SKM-1 treated with dmso at 0.1 percent for 144 hours (cell line): Measurements from ENCODE around the gene TNNC1.

Source experiments
- DNase-seq: peaks from one replicate; lab custom pipeline; 2025; ENCODE audit not compliant: unreplicated experiment; lab: John Stamatoyannopoulos, UW

TNNC1 gene

DNA sequence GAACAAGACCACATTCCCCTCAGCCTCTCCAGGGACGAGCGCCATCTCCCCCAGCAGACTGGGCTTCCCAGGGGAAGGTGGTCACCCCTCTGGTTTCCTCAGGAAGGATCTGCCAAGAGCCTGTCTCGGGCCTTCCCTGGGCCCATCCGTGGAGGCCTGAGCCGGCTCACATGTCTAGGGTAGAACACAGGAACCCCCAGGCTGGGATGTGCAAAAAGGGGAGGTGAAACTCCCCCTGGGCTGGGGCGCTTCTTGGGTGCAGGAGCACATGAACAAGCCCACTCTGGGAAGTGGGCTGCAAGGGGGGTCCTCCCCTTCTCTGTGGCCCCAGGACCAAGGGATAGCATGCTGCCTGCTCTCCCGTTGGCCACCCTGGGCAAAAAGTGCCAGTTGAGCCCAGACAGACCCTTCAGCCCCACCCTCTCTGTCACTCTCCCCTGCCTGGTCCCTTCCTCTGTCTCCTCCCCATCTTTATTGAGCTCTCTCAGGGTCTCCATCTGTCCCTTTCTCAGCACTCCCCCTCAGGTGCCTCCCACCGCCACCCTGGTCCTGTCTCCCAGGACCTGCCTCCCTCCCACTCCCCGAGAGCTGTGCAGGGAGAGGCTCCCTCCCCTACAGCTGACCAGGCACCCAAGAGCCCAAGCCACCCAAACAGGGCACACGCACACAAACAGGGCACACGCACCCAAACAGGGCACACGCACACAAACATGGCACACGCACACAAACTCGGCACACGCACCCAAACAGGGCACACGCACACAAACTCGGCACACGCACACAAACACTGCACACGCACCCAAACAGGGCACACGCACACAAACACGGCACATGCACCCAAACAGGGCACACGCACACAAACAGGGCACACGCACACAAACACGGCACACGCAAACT, 9.8 kb downstream of the TNNC1 start:
- DNase-seq: no peak

DNA sequence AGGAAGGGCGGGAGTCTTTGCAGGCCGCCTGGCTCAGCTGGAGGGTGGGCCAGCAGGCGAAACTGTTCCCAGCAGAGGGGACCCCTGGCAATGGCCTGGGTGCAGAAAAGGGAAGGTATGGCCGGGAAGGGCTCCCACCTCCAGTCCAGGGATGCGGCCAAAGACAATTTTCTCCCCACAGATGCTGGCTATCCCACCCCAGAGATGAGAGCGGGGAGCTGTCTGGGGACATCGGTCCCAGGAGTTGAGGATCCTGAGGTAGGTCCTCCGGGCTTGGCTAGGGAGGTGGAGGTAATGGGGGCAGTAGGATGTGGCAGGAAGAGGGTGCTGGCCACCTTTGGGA, 10.6 kb downstream of the TNNC1 start:
- DNase-seq: no peak

- no peak for DNase-seq
Observed at GRCh38 chr3:52442409-52443267, 11.2 kb downstream of the TNNC1 start.

DNA sequence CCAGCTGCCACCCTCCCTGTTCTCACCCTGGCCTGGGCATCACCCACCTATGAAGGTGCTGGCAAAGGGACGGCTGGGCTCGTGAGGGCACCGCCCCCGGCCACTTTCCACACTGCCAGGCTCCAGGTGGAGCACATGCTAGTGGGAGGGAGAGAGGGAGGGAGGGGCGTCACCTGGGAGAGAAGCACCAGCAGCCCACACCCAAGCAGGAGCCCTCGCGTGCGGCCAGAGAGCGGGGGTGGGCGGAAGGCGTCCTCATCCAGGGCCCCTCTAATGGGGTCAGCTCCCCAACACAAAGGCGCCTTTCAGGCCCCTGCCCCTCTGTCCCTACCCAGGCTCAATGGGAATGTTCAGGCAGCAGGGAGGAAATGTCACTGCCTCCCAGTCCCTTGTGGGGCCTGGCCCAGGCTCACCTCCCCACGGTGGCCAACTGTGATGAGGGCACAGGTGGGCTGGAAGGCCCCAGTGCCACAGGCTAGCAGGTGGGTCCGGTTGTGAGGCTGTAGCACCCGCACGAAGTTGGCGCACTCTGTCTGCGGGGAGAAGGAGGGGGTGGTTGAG, 12.0 kb downstream of the TNNC1 start:
- no peak for DNase-seq

- DNase-seq: no peak
Observed at GRCh38 chr3:52441091-52441771, 12.6 kb downstream of the TNNC1 start.

GRCh38 chr3:52440671-52441070, 13.2 kb downstream of the TNNC1 start:
- no peak for DNase-seq

GRCh38 chr3:52440249-52440551, 13.6 kb downstream of the TNNC1 start:
- no peak for DNase-seq

GRCh38 chr3:52439426-52440248, 14.2 kb downstream of the TNNC1 start:
- DNase-seq: no peak

DNA sequence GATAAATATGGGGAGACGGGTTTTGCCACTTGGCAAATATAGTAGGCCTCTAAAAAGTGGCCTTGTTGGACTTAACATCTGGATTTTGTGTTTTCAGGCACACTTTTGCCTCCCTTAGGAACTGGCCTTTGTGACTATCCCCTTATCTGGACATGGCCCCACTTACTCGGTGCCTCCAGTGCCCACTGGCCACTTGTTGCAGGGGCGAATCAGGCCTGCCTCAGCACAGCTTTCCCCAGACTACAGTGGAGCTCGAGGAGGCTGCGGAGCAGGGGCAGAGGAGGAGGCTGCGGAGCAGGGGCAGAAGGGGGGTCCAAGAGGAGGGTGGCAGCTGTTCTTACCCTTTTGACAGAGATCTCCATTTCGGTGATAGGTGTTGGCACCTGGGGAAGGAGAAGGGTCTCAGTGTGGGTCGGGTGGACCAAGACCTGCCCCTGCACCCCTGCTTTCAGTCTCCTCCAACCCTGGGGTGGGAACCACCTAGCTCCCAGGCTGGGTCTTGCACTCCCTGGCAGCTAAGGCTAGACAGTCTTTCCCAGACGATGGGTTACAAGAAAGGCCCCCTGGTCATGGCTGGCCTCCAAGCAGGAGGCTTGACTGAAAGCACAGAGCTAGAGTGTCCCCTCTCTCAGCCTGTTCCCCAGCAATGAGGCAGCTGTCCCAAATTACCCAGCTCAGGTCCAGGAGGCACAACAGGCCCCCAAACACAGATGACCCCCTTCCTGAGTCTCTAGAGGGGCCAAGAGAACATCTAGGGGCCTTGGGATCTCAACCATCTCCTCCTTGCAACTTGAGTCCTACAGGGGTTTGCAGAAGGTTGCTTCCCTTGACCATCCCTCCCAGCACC, 15.0 kb downstream of the TNNC1 start:
- DNase-seq: no peak

DNA sequence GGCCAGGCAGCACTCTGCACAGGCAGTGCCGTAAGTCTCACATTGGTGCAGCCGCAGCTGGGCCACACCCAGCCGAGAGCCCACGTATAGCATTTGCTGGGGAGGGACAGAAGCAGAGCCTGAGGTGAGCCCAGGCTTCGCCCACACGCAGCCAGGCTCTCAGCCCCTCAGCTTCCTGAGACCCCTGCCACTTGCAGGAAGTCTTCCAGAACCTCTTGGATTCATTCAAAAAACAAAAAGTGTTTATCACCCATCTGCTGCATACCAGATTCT, 15.8 kb downstream of the TNNC1 start:
- DNase-seq: no peak

DNA sequence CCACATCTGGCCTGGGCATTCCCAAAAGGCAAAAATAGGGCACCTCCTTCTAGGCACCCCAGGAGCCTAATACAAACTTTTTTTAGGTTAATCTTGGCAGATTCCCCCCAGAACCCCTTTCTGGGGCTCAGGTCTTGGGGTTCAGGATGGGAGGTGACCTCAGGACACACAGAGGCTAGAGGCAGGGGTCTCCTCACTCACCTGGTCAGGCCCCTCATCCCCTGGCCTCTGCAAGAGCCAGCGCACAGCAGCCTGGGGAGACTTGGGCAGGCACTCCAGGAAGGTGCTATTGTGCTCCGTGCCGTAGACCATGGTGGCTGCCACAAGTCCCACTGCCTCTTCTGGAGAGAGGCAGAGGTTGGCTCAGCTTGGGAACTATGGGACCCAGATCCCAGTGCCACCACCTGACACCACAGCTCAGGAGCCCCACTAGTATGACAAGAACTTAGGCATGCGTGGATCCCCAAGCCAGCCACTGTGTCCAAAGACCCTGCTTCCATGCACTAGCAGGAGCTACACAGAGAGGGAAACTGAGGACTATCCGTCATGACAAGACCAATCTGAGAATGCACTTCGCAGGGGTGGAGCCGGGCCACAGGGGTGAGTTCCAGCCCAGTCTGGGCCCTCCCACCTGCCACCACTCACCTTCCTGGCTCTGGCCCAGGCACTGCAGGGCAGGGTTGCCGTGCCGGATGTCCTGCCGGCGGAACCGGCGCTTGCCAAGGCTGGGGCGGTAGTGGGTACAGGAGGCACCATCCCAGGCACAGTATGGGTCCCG, 16.3 kb downstream of the TNNC1 start:
- no peak for DNase-seq

DNA sequence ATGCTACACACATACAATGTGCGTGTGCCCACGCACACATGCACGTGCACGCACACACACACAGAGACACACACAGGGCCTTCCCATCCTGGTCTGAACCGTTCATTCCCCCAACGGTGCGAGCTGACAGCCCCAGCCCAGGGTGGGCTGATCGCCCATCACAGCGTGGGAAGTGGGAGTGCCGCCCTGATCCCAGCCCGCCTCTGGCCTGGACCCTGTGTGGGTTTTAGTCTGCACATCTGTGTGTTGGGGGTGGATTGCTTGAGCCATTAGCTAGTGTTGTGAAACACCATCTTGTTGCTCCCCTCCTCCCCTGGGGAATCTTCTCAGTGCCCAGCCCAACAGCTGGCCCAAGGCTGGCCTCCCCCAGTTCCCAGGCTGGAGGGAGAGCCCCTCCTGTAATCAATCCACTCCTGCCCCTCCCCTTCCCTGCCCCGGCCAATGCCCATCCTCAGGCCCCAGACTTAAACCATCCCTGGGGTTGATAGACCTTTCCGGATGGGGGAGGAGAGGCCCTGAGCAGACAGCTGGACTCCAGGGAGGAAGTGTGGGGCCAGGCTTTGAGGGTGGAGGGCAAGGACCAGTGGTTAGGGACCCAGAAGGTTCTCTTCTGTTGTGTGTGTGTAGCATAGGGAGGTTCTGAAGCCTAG, 17.2 kb downstream of the TNNC1 start:
- DNase-seq: peak; percentile 75

DNA sequence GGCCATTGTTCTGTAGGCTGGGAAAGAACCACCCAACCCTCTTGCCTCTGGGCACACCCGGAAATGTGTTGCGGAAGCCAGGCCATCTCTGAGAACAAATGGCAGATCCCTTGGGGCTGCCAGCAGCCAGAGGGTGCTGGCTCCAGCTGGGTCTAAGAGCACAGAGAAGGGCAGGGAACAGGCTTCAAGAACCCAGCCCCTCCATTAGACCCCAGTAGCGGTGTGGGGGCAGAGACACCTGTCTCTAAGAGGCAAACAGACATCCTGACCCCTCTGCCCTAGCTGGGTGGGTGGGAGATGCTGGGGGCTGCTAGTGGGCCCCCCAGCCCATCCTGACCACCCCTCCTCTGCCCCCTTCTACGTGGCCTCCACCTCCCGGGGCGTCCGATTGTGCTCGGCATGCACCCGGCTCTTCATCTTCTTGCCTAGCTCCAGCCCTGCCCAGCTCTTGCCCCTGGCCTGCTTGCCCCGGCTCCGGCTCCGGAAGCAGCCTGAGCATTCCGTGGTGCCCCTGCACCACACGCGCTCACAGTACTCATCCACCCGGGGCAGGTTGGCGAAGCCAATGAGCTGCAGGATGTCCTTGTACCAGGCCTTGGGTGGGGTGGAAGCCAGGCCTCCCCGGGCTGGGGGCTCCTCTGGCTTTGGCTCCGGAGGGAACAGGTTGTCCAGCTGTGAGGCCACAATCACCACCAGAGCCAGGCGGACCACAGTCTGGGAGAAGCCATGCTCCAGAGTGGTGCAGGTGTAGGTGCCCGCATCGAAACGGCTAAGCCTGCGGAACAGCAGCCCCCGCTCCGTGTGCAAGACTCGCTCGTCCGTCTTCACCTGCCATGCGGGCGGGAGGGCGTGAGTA, 18.4 kb downstream of the TNNC1 start:
- DNase-seq: no peak

- no peak for DNase-seq
Observed at GRCh38 chr3:52434491-52435115, 19.2 kb downstream of the TNNC1 start.

- no peak for DNase-seq
Observed at GRCh38 chr3:52433996-52434479, 19.8 kb downstream of the TNNC1 start.

DNA sequence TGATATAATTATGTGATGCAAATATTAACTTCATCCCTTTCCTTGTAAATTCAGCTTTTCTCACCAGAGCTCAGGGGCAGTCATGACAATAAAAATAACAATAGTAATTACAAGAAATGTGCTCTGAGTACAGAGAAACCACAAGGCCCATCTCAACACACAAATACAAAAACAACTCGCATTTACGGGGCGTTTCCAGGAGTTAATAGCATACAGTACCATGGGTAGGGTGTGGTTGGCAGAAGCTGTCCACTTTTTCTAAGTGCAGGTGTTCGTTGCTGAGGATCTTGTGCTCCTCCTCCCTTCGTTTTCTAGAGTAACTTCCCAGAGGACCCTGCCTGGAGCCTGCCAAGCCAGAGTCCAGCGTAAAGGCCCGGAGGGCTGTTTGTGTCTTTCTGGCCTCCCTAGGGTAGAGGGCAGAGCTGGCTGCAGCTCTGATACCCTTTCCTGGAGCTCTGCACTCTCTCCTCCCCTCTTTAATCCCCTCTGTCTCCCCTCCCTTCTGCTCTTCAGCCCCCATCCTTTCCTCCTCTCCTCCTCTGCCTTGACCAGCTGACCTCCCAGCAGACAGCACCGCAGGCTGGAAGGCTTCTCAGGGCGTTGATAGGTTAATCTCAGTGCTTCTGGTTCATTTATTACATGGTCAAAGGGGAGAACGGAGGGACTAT, 20.4 kb downstream of the TNNC1 start:
- DNase-seq: no peak

DNA sequence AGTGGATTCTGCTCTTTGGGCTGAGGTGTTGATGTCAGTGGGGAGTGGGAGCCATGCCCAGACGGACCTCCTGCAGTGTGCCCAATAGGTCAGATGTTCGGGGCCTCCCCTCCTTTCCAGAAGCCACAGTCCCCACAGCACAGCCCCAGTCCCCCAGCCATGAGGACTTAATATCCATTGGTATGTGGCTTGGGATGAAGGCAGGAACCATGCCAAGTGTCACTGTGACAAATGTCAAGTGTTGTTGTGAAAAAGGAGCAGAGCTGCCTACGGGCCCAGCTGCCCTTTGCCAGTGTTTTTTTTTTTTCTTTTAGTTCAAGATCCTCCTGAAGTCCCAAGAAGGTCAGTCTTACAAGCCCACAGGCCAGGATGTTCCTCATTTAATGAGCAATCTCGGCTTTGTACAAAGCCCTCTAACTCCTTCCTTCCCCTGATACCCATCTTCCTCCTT, 21.1 kb downstream of the TNNC1 start:
- peak; percentile 10 for DNase-seq
